Astrocyte of the cerebellum (primary cell): ENCODE data around the gene ALS2CL.
"Not testable (repeated sequence)": the region's sequence is repeated elsewhere in the genome, so short reads cannot be mapped to it uniquely, and the experiment has no call there.

Source experiments
- DNase-seq: peaks from one replicate; pipeline ENCODE4 v3.0.0-alpha.2; 2011; ENCODE audit warnings: low read depth
- H3K4me3 ChIP-seq: 2 replicates; pipeline ENCODE4 v1.5.1; 2011; ENCODE audit warnings: mild to moderate bottlenecking, low read depth, low read length, moderate library complexity
- in situ Hi-C: cut with HindIII; loops from 2 replicates; pipeline ENCODE4 v1.10.0; 2017; ENCODE audit warnings: low sequenced_read_pairs
- TF ChIP-seq, protein P1 (sequence below): IDR thresholded peaks from 2 replicates; pipeline ENCODE4 v1.5.1; 2012; ENCODE audit warnings: low read length, low read depth, moderate library complexity, mild to moderate bottlenecking; ENCODE audit errors: missing control alignments

The ALS2CL gene

DNA sequence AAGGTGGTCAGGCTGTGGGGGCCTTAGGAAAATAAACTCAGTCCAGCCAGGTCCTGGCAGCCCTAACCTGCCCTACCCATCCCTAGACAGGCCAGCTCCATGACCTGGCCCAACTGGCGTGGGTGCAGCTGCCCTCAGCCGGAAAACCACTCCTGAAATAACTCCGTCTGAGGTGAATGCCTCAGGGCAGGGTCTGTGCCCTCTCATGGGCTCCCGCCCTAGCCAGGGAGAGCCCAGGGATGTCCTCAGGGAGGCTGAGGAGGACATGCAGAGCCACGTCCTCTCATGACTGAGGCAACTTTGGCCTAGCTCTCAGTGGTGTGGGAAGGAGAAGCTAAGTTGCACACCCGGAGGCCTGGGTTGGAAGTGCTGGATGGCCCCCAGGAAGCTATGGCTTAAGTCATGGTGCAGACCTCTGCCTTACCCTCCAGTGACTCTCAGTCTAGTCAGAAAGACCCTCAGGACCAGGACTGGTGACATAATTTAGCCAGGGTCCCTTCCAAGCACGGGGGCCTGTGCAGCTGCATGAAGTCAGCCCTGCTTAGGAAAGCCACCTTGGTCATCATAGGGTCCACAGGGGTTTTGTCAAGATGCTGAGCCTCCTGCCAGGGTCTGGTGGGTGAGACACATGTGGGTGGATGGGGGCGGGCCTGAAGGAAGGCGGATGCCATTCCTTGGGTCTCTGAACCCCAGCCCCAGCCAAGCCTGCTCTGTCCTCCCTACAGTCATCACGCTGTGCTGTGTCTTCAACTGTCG, 15.1 kb upstream of the ALS2CL start:
- in situ Hi-C loops, result no loop called here
- TF ChIP-seq, protein P1, sequence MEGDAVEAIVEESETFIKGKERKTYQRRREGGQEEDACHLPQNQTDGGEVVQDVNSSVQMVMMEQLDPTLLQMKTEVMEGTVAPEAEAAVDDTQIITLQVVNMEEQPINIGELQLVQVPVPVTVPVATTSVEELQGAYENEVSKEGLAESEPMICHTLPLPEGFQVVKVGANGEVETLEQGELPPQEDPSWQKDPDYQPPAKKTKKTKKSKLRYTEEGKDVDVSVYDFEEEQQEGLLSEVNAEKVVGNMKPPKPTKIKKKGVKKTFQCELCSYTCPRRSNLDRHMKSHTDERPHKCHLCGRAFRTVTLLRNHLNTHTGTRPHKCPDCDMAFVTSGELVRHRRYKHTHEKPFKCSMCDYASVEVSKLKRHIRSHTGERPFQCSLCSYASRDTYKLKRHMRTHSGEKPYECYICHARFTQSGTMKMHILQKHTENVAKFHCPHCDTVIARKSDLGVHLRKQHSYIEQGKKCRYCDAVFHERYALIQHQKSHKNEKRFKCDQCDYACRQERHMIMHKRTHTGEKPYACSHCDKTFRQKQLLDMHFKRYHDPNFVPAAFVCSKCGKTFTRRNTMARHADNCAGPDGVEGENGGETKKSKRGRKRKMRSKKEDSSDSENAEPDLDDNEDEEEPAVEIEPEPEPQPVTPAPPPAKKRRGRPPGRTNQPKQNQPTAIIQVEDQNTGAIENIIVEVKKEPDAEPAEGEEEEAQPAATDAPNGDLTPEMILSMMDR, result peak; percentile 10
- H3K4me3 ChIP-seq, result no peak overlapping the region
- no peak for DNase-seq

DNA sequence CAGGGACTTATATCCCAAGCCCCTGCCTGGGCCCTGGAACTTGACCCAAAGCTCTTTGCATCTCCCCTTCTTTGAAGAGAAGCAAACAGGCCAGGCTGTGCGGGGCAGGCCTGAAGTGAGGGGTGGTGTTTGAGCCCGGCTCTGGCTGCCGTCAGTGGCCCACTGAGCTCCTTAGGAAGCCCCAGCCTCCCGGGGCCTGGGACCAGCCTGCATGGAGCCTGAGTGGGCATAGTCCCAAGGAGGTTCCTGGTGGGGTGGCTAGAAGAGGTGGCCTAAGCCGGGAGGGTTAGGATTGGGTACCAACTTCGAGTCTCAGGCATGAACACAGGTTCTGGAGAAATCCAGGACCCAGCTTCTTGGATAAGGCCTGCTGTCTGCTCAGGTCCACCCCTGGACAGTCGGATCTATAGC, 14.1 kb upstream of the ALS2CL start:
- no peak overlapping the region for H3K4me3 ChIP-seq
- DNase-seq, result no peak
- in situ Hi-C loops, result no loop called here
- TF ChIP-seq, protein P1, result no peak

DNA sequence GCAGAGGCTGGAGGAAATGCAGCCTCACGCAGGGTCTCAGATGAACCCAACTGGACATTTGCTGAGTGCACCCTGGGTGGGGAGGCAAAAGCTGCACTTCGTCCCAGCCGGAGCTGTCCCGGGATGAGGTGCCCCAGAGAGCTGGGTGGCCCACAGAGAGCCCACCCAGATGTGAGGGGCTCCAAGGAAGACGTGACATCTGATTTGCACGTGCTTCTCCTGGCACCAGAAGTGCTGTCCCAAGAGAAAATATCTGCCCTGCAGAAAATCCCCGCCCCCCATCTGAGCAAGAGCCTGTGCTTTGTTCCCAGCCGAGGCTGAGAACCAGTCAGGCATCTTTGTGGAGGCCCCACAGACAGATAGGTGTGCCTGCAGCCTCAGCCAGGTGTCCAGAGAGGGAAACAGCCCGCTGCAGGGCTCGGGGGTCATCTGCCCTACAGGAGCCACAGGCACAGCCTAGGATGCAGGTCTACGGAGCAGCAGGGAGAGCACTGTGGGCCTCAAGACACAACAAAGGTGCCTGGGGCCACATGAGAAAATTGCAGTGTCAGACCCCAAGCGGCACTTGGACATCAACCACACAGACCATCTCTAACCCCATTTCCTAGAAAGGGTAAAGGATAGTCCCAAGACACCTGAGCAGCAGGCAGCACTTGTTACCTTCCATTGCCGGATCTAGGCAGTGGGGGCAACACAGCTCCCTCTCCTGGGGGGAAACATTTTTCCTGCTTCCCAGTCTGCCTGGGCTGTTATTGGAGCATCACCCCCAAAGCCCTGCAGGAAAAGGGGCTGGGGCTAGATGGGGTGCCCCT, 13.5 kb upstream of the ALS2CL start:
- TF ChIP-seq, protein P1, result no peak
- in situ Hi-C loops, result no loop called here
- DNase-seq, result no peak
- no peak overlapping the region for H3K4me3 ChIP-seq

DNA sequence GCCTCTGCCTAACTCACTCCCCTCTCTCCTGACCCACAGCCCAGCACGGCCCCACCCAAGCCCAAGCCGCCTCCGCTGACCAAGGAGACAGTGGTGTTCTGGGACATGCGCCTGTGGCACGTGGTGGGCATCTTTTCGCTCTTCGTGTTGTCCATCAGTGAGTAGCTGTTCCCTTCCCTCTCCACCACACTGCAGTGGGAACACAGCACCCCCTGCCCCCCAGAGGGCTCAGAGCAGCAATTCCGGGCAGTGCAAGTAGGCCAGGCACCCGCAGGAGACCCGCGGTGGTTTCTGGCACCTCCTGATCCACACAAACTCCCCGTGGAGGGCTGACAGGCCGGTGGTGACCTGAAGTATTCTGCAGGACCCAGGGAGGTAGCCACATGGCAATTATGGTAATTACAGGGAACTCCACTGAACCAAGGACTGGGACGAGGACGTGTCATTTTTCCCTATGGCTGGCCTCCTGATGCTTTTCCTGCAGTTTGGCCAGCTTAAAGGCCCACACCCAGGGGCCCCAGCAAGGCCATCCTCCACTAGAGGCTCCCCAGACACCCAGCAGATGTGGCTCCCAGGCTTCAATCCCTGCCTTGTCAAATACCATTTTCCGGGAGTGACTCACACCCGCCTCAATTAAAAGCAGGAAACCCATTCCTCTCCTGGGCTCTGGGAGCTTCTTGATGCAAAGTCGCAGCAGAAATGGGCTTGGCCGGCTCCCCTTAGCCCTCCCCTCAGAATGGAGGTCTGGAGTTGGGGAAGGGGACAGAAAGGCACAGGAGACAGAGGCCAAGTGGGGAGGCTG, 12.5 kb upstream of the ALS2CL start:
- no peak overlapping the region for H3K4me3 ChIP-seq
- TF ChIP-seq, protein P1, result no peak
- in situ Hi-C loops, result no loop called here
- DNase-seq, result no peak

DNA sequence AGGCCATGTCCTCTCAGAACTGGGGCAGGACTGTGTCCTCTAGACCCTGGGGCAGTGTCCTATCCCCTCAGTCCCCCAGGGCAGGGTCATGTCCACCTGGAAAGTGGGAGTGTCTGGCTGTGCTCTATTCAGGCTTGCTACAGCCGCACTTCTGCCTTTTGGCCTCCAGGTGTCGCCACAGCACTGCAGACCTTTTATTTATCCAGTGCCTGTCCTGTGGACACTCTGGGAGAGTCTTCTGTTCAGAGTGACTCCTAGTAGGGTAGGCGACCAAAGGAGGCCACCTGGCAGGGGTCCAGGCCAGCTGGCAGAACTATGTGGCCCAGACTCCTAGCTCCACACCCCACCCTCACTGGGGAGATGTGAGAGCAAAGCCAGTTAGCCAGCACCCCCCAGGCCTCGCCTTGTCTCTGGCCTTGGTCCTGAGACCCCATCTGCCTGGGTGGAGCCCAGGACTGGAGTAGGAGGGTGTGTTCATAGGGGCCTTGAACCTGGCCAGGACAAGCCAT, 11.6 kb upstream of the ALS2CL start:
- peak; percentile 42 for DNase-seq
- H3K4me3 ChIP-seq, result no peak overlapping the region
- in situ Hi-C loops, result no loop called here
- TF ChIP-seq, protein P1, result peak; percentile 93

DNA sequence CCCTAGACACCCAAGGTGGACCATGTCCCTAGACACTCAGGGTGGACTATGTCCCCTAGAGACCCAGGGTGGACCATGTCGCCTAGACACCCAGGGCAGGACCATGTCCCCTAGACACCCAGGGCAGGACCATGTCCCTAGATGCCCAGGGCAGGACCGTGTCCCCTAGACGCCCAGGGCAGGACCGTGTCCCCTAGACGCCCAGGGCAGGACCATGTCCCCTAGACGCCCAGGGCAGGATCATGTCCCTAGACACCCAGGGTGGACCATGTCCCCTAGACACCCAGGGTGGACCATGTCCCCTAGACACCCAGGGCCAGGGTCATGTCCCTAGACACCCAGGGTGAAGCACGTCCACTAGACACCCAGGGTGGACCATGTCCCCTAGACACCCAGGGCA, 10.9 kb upstream of the ALS2CL start:
- DNase-seq, in situ Hi-C loops, H3K4me3 ChIP-seq: not testable (repeated sequence)
